Hepatocyte (in vitro differentiated cells): ENCODE results near the gene DENND1C. TPM values are rescaled to one million over a fixed set of nuclear protein-coding genes. Genes with fewer than 3 reads are reported as not detected.

Experiments
- DNase-seq: peaks from one replicate; pipeline ENCODE4 v3.0.0-alpha.2; 2016; ENCODE audit warnings: low spot score
- H2AFZ ChIP-seq: fragments of 200-600 bp; sonication (generic); 2 replicates; pipeline ENCODE4 v1.6.0; 2016; ENCODE audit warnings: antibody characterized with exemption, mild to moderate bottlenecking
- H3K27ac ChIP-seq: fragments of 200-600 bp; sonication (generic); 2 replicates; pipeline ENCODE4 v1.5.1; 2016; ENCODE audit warnings: mild to moderate bottlenecking
- H3K27me3 ChIP-seq: fragments of 200-600 bp; sonication (generic); 2 replicates; pipeline ENCODE4 v1.6.1; 2016
- H3K36me3 ChIP-seq: fragments of 200-600 bp; sonication (generic); replicated peaks from 2 replicates; pipeline ENCODE4 v1.5.1; 2016; ENCODE audit warnings: low read depth; ENCODE audit not compliant: insufficient read depth
- H3K4me1 ChIP-seq: fragments of 200-600 bp; sonication (generic); 2 replicates; pipeline ENCODE4 v1.5.1; 2016; ENCODE audit warnings: mild to moderate bottlenecking, moderate library complexity; ENCODE audit not compliant: insufficient read depth
- H3K4me2 ChIP-seq: fragments of 200-600 bp; sonication (generic); 2 replicates; pipeline ENCODE4 v1.6.0; 2016
- H3K4me3 ChIP-seq: fragments of 200-600 bp; sonication (generic); 2 replicates; pipeline ENCODE4 v1.5.1; 2016; ENCODE audit warnings: mild to moderate bottlenecking
- H3K79me2 ChIP-seq: fragments of 200-600 bp; sonication (generic); 2 replicates; pipeline ENCODE4 v1.6.0; 2017; ENCODE audit warnings: mild to moderate bottlenecking
- H3K9me2 ChIP-seq: fragments of 200-600 bp; sonication (generic); replicated peaks from 2 replicates; pipeline ENCODE4 v1.6.0; 2017; ENCODE audit warnings: mild to moderate bottlenecking; ENCODE audit not compliant: insufficient read depth
- H3K9me3 ChIP-seq: fragments of 200-600 bp; sonication (generic); 2 replicates; pipeline ENCODE4 v1.5.1; 2016; ENCODE audit warnings: low read depth, mild to moderate bottlenecking
- H4K20me1 ChIP-seq: fragments of 200-600 bp; sonication (generic); 2 replicates; pipeline ENCODE4 v1.6.0; 2016; ENCODE audit warnings: mild to moderate bottlenecking; ENCODE audit not compliant: insufficient read depth, poor library complexity, severe bottlenecking
- CTCF ChIP-seq: fragments of 200-600 bp; sonication (generic); IDR thresholded peaks from 2 replicates; pipeline ENCODE4 v1.5.1; 2016; ENCODE audit warnings: antibody characterized with exemption, mild to moderate bottlenecking; ENCODE audit not compliant: poor library complexity
- EZH2 ChIP-seq: fragments of 200-600 bp; sonication (generic); IDR thresholded peaks from 2 replicates; pipeline ENCODE4 v1.6.1; 2016; ENCODE audit warnings: antibody characterized with exemption, mild to moderate bottlenecking, borderline replicate concordance
- EZH2phosphoT487 ChIP-seq: fragments of 200-600 bp; sonication (generic); IDR thresholded peaks from one replicate; pipeline ENCODE4 v1.6.1; 2018; ENCODE audit warnings: antibody characterized with exemption, mild to moderate bottlenecking, low read depth, moderate library complexity; ENCODE audit not compliant: unreplicated experiment, severe bottlenecking
- whole genome bisulfite sequencing: methylation state at CpG from one replicate; pipeline ENCODE4 v1.1.6; 2016; ENCODE audit warnings: low lambda C conversion rate; ENCODE audit errors: missing lambda C conversion rate; 5-methylcytosine and 5-hydroxymethylcytosine counted together
- polyA plus RNA-seq: library from polyadenylated mRNA; unstranded; fragments of >200 nt; fragmentation: Nextera tagmentation; extraction: Ambion mirVana; gene quantifications from 2 replicates; pipeline ENCODE4 v1.2.1, GENCODE V29; 2016
- total RNA-seq: library from RNA; depleted of rRNA; stranded (reverse); fragments of >200 nt; gene quantifications from 2 replicates; pipeline ENCODE4 v1.2.3, GENCODE V29; 2014

The DENND1C gene
- total and polyA plus RNA-seq, 2 experiments from 2014 or later = 1.5 to 16.1 TPM

GRCh38 chr19:6451583-6452222 lies 29.9 kb downstream of the DENND1C start:
- no peaks in the 10 kb centered on the region for H3K79me2 ChIP-seq
- 96% methylated on average over 7 of the region's 7 CpGs for WGBS
- no peak overlapping the region for H2AFZ ChIP-seq
- no peaks in the 10 kb centered on the region for H3K9me2 ChIP-seq
- H3K27ac ChIP-seq = no peak overlapping the region
- no peak for TF ChIP-seq EZH2
- no peak for TF ChIP-seq EZH2phosphoT487
- no peak for TF ChIP-seq CTCF
- H4K20me1 ChIP-seq = no peaks in the 10 kb centered on the region
- no peak for DNase-seq
- H3K4me2 ChIP-seq = no peak overlapping the region
- H3K27me3 ChIP-seq = no peaks in the 10 kb centered on the region
- H3K9me3 ChIP-seq = no peaks in the 10 kb centered on the region
- no peaks in the 10 kb centered on the region for H3K4me1 ChIP-seq
- H3K4me3 ChIP-seq = no peak overlapping the region
- no peaks in the 10 kb centered on the region for H3K36me3 ChIP-seq

- 96% methylated on average over 5 of the region's 5 CpGs for WGBS
- H3K36me3 ChIP-seq = no peaks in the 10 kb centered on the region
- TF ChIP-seq EZH2 (no peak), CTCF (no peak), EZH2phosphoT487 (no peak)
These were observed 31.4 kb downstream of the DENND1C start for GRCh38 chr19:6450166-6450565.

GRCh38 chr19:6448045-6448444 lies 33.5 kb downstream of the DENND1C start:
- Histone ChIP-seq H3K4me2 (no peak overlapping the region), H2AFZ (no peak overlapping the region), H3K27ac (no peak overlapping the region), H3K36me3 (no peaks in the 10 kb centered on the region), H3K9me2 (no peaks in the 10 kb centered on the region), H3K9me3 (no peaks in the 10 kb centered on the region), H3K27me3 (no peaks in the 10 kb centered on the region), H4K20me1 (no peaks in the 10 kb centered on the region), H3K79me2 (no peaks in the 10 kb centered on the region), H3K4me1 (no peaks in the 10 kb centered on the region), H3K4me3 (no peak overlapping the region)
- DNase-seq = no peak
- no peak for TF ChIP-seq EZH2phosphoT487
- TF ChIP-seq EZH2 = no peak
- no peak for TF ChIP-seq CTCF
- WGBS = 75% methylated on average over 3 of the region's 3 CpGs

More at GRCh38 chr19:6450166-6450565, 31.4 kb downstream of the DENND1C start:
- Histone ChIP-seq H3K27me3 (no peaks in the 10 kb centered on the region), H2AFZ (no peak overlapping the region), H3K27ac (no peak overlapping the region), H3K9me3 (no peaks in the 10 kb centered on the region), H3K4me3 (no peak overlapping the region), H3K4me2 (no peak overlapping the region), H3K9me2 (no peaks in the 10 kb centered on the region), H3K4me1 (no peaks in the 10 kb centered on the region), H4K20me1 (no peaks in the 10 kb centered on the region), H3K79me2 (no peaks in the 10 kb centered on the region)
- DNase-seq = no peak

GRCh38 chr19:6446452-6446851 lies 35.1 kb downstream of the DENND1C start:
- no peaks in the 10 kb centered on the region for H3K27me3 ChIP-seq
- H3K9me2 ChIP-seq = no peaks in the 10 kb centered on the region
- WGBS = 89% methylated on average over 3 of the region's 3 CpGs
- H3K36me3 ChIP-seq = no peaks in the 10 kb centered on the region
- no peak for DNase-seq
- H3K79me2 ChIP-seq = no peaks in the 10 kb centered on the region
- TF ChIP-seq CTCF = no peak
- TF ChIP-seq EZH2phosphoT487 = no peak
- no peak for TF ChIP-seq EZH2
- no peak overlapping the region for H2AFZ ChIP-seq
- no peaks in the 10 kb centered on the region for H3K9me3 ChIP-seq
- no peaks in the 10 kb centered on the region for H3K4me1 ChIP-seq
- H4K20me1 ChIP-seq = no peaks in the 10 kb centered on the region
- H3K4me3 ChIP-seq = no peak overlapping the region
- no peak overlapping the region for H3K4me2 ChIP-seq
- no peak overlapping the region for H3K27ac ChIP-seq
